PFSK-1 (cell line): Measurements from ENCODE around the gene SLPI.

Source experiments
- POLR2AphosphoS5 ChIP-seq: IDR thresholded peaks from 2 replicates; pipeline ENCODE4 v1.6.1; 2012; ENCODE audit warnings: low read depth, mild to moderate bottlenecking, control low read depth, low read length, moderate library complexity
- SIN3A ChIP-seq: IDR thresholded peaks from 2 replicates; pipeline ENCODE4 v1.6.1; 2012; ENCODE audit warnings: mild to moderate bottlenecking, low read length, moderate library complexity, borderline replicate concordance; ENCODE audit not compliant: insufficient read depth
- TAF1 ChIP-seq: IDR thresholded peaks from 2 replicates; pipeline ENCODE4 v1.6.1; 2012; ENCODE audit warnings: low read length, control low read depth, borderline replicate concordance; ENCODE audit not compliant: insufficient read depth
- TF ChIP-seq, protein P1 (sequence below), 2 experiments: IDR thresholded peaks; 2 replicates each; pipeline versions ENCODE4 v1.6.1 to v1.8.0; 2011 to 2012; ENCODE audit warnings: low read depth in 2 of 2, low read length in 2 of 2, control low read depth in 1 of 2, inconsistent platforms in 1 of 2, mild to moderate bottlenecking in 1 of 2, moderate library complexity in 1 of 2; ENCODE audit not compliant: insufficient read depth in 1 of 2

DNA sequence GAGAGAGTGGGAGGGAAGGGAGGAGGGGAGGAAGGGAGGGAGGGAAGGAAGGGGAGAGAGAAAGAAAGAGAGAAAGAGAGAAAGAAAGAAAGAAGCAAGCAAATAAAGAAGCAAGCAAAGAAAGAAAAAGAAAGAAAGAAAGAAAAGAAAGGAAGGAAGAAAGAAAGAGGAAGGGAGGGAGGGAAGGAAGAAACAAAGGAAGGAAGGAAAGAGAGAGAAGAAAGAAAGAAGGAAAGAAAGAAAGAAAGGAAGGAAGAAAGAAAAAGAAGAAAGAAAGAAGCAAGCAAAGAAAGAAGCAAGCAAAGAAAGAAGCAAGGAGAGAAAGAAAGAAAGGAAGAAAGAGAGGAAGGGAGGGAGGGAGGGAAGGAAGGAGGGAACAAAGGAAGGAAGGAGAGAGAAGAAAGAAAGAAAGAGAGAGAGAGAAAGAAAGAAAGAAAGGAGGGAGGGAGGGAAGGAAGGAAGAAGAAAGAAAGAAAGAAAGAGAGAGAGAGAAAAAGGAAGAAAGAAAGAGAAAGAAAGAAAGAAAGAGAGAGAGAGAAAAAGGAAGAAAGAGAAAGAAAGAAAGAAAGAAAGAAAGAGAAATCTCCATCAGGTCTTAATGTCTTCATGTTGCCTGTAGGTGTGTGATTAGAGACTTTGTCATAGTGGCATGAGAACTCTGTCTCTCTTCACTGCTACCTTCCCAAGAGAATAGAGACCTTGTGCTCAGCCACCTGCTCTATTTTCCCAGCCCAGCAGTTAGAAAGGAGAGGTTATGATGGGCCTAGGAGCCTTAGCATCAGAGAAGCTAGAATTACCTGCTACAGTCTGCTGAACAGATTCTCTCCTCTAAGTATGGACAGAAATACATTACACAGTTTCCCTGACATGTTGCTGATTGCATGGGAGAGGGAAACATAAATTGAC, 42.5 kb downstream of the SLPI start:
- TF ChIP-seq POLR2AphosphoS5 = no peak
- TF ChIP-seq, protein P1, sequence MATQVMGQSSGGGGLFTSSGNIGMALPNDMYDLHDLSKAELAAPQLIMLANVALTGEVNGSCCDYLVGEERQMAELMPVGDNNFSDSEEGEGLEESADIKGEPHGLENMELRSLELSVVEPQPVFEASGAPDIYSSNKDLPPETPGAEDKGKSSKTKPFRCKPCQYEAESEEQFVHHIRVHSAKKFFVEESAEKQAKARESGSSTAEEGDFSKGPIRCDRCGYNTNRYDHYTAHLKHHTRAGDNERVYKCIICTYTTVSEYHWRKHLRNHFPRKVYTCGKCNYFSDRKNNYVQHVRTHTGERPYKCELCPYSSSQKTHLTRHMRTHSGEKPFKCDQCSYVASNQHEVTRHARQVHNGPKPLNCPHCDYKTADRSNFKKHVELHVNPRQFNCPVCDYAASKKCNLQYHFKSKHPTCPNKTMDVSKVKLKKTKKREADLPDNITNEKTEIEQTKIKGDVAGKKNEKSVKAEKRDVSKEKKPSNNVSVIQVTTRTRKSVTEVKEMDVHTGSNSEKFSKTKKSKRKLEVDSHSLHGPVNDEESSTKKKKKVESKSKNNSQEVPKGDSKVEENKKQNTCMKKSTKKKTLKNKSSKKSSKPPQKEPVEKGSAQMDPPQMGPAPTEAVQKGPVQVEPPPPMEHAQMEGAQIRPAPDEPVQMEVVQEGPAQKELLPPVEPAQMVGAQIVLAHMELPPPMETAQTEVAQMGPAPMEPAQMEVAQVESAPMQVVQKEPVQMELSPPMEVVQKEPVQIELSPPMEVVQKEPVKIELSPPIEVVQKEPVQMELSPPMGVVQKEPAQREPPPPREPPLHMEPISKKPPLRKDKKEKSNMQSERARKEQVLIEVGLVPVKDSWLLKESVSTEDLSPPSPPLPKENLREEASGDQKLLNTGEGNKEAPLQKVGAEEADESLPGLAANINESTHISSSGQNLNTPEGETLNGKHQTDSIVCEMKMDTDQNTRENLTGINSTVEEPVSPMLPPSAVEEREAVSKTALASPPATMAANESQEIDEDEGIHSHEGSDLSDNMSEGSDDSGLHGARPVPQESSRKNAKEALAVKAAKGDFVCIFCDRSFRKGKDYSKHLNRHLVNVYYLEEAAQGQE (IDR thresholded peaks at IDR 0.05; ENCODE audit: insufficient read depth in 1 of 2, low read depth in 2 of 2, low read length in 2 of 2) = no peak
- no peak for TF ChIP-seq TAF1
- TF ChIP-seq SIN3A = no peak
